Ectodermal cell (in vitro differentiated cells): Measurements from ENCODE around the gene SNRNP25.

Experiments
- H3K27ac ChIP-seq: 2 replicates; pipeline ENCODE4 v1.7.0; 2013; ENCODE audit warnings: mild to moderate bottlenecking, low read depth, low read length; ENCODE audit not compliant: insufficient read depth, poor library complexity, severe bottlenecking
- H3K27me3 ChIP-seq: 2 replicates; pipeline ENCODE4 v1.7.0; 2013; ENCODE audit warnings: mild to moderate bottlenecking, low read length; ENCODE audit not compliant: insufficient read depth, control insufficient read depth, poor library complexity, severe bottlenecking
- H3K36me3 ChIP-seq: one replicate; pipeline ENCODE4 v1.7.0; 2013; ENCODE audit warnings: low read length; ENCODE audit not compliant: control insufficient read depth, insufficient read depth
- H3K4me1 ChIP-seq: one replicate; pipeline ENCODE4 v1.7.0; 2013; ENCODE audit warnings: low read length; ENCODE audit not compliant: control insufficient read depth, insufficient read depth
- H3K4me3 ChIP-seq: 2 replicates; pipeline ENCODE4 v1.7.0; 2013; ENCODE audit warnings: low read depth, low read length, control low read depth; ENCODE audit not compliant: insufficient read depth
- H3K9me3 ChIP-seq: 2 replicates; pipeline ENCODE4 v1.7.0; 2013; ENCODE audit warnings: mild to moderate bottlenecking, low read length, moderate library complexity; ENCODE audit not compliant: control insufficient read depth
- WGBS, 2 experiments: methylation state at CpG; one replicate each; pipeline ENCODE4 v1.1.7; 2013; ENCODE audit warnings: missing lambda C conversion rate in 2 of 2; 5-methylcytosine and 5-hydroxymethylcytosine counted together

The SNRNP25 gene

GRCh38 chr16:56231-56927 is 2.8 kb downstream of the SNRNP25 start:
- 93 to 94% methylated on average over 17 of the region's 17 CpGs for WGBS, 2 experiments
- Histone ChIP-seq H3K36me3 (peaks cover 15% of the 10 kb centered on the region), H3K9me3 (no peaks in the 10 kb centered on the region), H3K4me3 (no peak overlapping the region), H3K4me1 (no peaks in the 10 kb centered on the region), H3K27ac (no peak overlapping the region), H3K27me3 (no peaks in the 10 kb centered on the region)

GRCh38 chr16:57711-58110 is 4.1 kb downstream of the SNRNP25 start:
- Histone ChIP-seq H3K9me3 (no peaks in the 10 kb centered on the region), H3K4me3 (no peak overlapping the region), H3K27ac (no peak overlapping the region), H3K36me3 (peaks cover 22% of the 10 kb centered on the region), H3K4me1 (no peaks in the 10 kb centered on the region), H3K27me3 (no peaks in the 10 kb centered on the region)
- WGBS, 2 experiments = 92% methylated on average over 8 of the region's 8 CpGs

DNA sequence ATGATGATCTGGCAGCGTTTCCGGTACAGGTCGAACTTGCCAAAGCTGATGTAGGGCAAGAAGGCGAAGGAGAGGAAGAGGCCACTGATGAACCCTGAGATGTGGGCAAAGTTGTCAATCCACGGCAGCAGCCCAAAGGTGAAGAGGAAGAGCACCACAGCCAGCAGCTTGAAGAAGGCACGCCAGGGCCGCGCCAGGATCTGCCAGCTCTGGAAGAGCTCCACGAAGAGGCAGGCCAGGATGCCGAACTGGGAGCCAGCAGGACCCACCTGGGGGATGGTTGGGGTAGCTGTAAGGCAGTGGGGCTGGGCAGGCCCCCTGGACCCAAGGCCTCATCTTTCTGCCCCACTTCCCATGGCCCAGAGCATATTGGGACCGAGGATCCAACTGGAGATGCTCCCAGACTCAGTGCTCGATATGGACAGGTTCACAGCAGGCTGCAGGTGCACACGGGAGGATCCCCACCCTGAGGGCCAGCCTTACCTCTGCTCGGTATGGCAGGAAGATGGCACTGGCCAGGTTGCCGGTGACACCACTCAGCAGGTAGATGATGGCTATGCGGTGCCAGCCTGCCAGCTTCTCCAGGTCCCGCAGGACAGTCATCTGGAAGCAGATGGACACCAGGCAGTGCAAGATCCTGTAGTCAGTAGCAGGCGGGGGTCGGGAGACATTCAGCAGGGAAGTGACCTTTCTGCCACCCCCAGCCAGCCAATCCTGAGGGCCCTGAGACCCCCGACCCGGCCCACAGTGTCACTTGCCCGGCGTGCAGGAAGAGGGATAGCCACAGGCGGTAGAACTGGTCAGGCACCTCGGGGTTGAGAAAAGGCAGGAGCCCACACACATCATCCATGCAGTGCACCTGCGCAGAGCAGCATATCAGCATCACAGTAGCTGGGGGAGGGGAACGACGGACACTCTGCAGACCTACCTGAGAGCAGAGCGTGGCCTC is 5.1 kb downstream of the SNRNP25 start:
- no peak overlapping the region for H3K27ac ChIP-seq
- H3K27me3 ChIP-seq = no peaks in the 10 kb centered on the region
- H3K4me1 ChIP-seq = no peaks in the 10 kb centered on the region
- H3K4me3 ChIP-seq = no peak overlapping the region
- peaks cover 22% of the 10 kb centered on the region for H3K36me3 ChIP-seq
- no peaks in the 10 kb centered on the region for H3K9me3 ChIP-seq
- 94% methylated on average over 29 of the region's 29 CpGs for WGBS, 2 experiments

DNA sequence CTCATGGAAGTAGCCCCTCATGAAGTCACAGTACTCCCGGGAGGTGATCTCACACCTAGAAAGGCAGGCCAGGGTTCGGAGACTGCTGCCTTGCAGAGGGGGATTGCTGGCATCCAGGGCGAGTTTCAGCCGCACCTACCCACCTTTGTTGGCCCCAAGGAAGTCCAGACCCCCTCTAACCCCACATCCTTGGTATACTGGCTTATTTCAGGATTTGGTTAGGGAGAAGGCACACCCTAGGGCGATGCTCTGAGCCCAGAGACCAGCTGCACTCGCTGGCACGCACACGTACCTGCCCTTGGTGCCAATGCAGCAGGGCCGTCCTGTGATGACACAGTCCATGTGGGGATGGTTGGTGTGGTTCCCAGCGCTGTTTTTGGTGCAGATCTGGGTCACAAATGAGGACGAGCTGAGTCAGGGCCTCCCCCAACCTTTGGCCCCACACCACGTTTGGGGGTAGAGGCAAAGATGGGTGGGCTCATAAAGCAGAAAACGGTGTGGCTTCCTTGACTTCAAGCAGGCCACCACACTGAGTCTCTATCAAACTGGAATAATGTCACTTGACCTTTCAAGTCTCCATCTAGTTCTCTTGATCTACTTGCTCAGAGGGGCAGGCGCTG is 5.9 kb downstream of the SNRNP25 start:
- Histone ChIP-seq H3K4me1 (no peaks in the 10 kb centered on the region), H3K4me3 (no peak overlapping the region), H3K36me3 (peaks cover 22% of the 10 kb centered on the region), H3K9me3 (no peaks in the 10 kb centered on the region), H3K27ac (no peak overlapping the region), H3K27me3 (no peaks in the 10 kb centered on the region)
- 95% methylated on average over 14 of the region's 14 CpGs for WGBS, 2 experiments

DNA sequence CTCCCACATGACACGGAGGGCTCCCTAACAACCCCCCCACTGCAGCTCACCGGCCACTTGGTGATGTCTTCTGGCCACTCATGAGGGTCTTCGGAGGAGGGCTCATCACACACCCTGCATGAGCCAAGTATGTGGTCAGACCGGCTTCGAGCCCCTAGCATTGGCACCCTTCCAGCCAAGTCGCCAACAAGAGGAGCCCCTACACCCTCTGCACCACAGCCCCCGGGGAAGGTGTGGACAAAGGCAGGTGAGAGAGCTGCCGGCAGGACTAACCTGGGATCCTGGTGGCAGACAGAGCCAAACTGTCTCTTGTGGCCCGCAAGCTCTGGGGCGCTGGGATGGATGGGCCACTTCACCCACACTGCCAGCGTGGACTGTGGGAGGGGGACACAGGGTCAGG is 6.5 kb downstream of the SNRNP25 start:
- Histone ChIP-seq H3K36me3 (peaks cover 22% of the 10 kb centered on the region), H3K9me3 (no peaks in the 10 kb centered on the region), H3K4me1 (no peaks in the 10 kb centered on the region), H3K27me3 (no peaks in the 10 kb centered on the region), H3K4me3 (no peak overlapping the region), H3K27ac (no peak overlapping the region)
- 94 to 95% methylated on average over 11 of the region's 11 CpGs for WGBS, 2 experiments

DNA sequence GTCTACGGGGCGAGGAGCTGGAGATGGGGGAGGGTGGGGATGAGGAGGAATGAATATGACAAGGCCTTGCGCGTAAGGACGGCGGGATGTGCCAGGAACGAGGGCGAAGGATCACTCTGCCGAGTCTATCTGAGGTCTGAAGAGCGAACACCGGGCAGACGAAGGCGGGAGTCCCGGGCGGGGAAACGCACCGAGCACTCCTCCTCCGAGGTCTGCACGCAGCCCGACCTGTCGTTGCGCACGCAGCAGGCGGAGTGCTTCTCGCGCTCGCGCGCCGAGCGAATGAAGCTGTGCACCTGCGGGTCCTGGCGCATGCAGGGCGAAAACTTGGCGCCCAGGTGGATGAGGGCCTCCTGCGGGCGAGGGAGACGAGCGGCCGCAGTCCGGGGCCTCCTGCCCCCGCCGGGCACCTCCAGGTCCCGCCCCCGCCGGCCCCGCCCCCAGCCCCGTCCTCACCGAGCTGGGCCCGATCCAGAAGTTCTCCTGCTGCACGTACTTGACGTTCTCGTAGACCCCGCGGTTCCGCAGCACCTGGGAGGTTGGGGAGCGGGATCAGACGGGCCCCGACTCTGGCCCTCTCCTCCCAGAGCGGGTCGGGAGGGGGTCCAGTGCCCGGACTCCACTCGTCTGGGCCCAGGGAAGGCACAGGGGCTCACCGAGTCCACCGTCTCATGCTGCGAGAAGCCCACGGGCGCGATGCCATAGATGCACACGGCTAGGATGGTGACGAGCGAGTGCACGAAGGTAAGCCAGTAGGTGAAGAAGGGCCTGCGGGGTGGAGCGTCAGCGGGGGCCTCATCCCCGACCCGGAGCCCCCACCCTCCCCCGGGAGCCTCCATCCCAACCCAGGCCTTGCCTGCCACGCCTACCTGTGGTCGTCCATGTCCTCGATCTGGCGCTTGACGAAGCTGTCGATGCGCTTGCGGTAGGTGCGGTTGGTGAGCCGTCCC is 7.6 kb downstream of the SNRNP25 start:
- H3K27me3 ChIP-seq = no peaks in the 10 kb centered on the region
- no peaks in the 10 kb centered on the region for H3K4me1 ChIP-seq
- H3K4me3 ChIP-seq = no peak overlapping the region
- no peak overlapping the region for H3K27ac ChIP-seq
- 94 to 95% methylated on average over 89 of the region's 89 CpGs for WGBS, 2 experiments
- no peaks in the 10 kb centered on the region for H3K9me3 ChIP-seq
- H3K36me3 ChIP-seq = peaks cover 22% of the 10 kb centered on the region

GRCh38 chr16:61879-62281 is 8.3 kb downstream of the SNRNP25 start:
- H3K4me1 ChIP-seq = peaks cover under 1% of the 10 kb centered on the region
- no peaks in the 10 kb centered on the region for H3K9me3 ChIP-seq
- H3K27me3 ChIP-seq = no peaks in the 10 kb centered on the region
- WGBS, 2 experiments = 97% methylated on average over 32 of the region's 32 CpGs
- H3K36me3 ChIP-seq = peaks cover 22% of the 10 kb centered on the region
- no peak overlapping the region for H3K4me3 ChIP-seq
- no peak overlapping the region for H3K27ac ChIP-seq

- Histone ChIP-seq H3K4me1 (peaks cover 6% of the 10 kb centered on the region), H3K27ac (no peak overlapping the region), H3K27me3 (no peaks in the 10 kb centered on the region), H3K36me3 (peaks cover 22% of the 10 kb centered on the region), H3K9me3 (no peaks in the 10 kb centered on the region), H3K4me3 (no peak overlapping the region)
- WGBS, 2 experiments = 96% methylated on average over 34 of the region's 34 CpGs
Measured at GRCh38 chr16:62283-62967, 8.8 kb downstream of the SNRNP25 start.

GRCh38 chr16:62968-63391 is 9.4 kb downstream of the SNRNP25 start:
- H3K27ac ChIP-seq = no peak overlapping the region
- peaks cover 11% of the 10 kb centered on the region for H3K4me1 ChIP-seq
- H3K9me3 ChIP-seq = no peaks in the 10 kb centered on the region
- WGBS, 2 experiments = 95 to 96% methylated on average over 21 of the region's 21 CpGs
- no peak overlapping the region for H3K4me3 ChIP-seq
- no peaks in the 10 kb centered on the region for H3K27me3 ChIP-seq
- peaks cover 22% of the 10 kb centered on the region for H3K36me3 ChIP-seq
